HepG2 (cell line): Measurements from ENCODE around the gene SLC36A3. TPM values are rescaled to one million over a fixed set of nuclear protein-coding genes. Genes with fewer than 3 reads are reported as not detected.

ENCODE experiments used
- CENPX ChIP-seq: sonication (generic); formaldehyde crosslinking; IDR thresholded peaks from 2 replicates; pipeline ENCODE4 v1.9.0; 2021; ENCODE audit warnings: mild to moderate bottlenecking, missing genetic modification reagents, moderate library complexity
- FOSL1 ChIP-seq: sonication (generic); formaldehyde crosslinking; IDR thresholded peaks from 2 replicates; pipeline ENCODE4 v1.9.0; 2021; ENCODE audit warnings: missing genetic modification reagents, borderline replicate concordance
- FOXP1 ChIP-seq, 2 experiments: fragments of 450-650 bp in 1 of 2; IDR thresholded peaks; 2 replicates each; pipeline ENCODE4 v1.6.1; 2017 to 2018; ENCODE audit warnings: antibody characterized with exemption in 1 of 2
- HMG20A ChIP-seq: IDR thresholded peaks from 2 replicates; pipeline ENCODE4 v1.6.1; 2016; ENCODE audit warnings: borderline replicate concordance
- HNF4A ChIP-seq: sonication (generic); formaldehyde crosslinking; IDR thresholded peaks from 2 replicates; pipeline ENCODE4 v1.4.0; 2020; ENCODE audit warnings: missing genetic modification reagents
- HNRNPLL ChIP-seq: fragments of 200-400 bp; formaldehyde crosslinking; IDR thresholded peaks from 2 replicates; pipeline ENCODE4 v1.6.1; 2017; ENCODE audit warnings: mild to moderate bottlenecking, low read depth, low read length; ENCODE audit not compliant: poor library complexity, severe bottlenecking
- IKZF4 ChIP-seq: sonication (generic); formaldehyde crosslinking; IDR thresholded peaks from 2 replicates; pipeline ENCODE4 v1.5.1; 2020; ENCODE audit warnings: borderline replicate concordance, mild to moderate bottlenecking, low read depth, missing genetic modification reagents; ENCODE audit errors: not compliant biosample characterization
- KMT2B ChIP-seq: IDR thresholded peaks from 2 replicates; pipeline ENCODE4 v1.6.1; 2016; ENCODE audit warnings: missing genetic modification reagents, missing compliant biosample characterization
- MBD4 ChIP-seq: IDR thresholded peaks from 2 replicates; pipeline ENCODE4 v1.6.1; 2012; ENCODE audit warnings: low read length, inconsistent platforms, borderline replicate concordance
- MEIS2 ChIP-seq: sonication (generic); formaldehyde crosslinking; IDR thresholded peaks from 2 replicates; pipeline ENCODE4 v1.9.0; 2021; ENCODE audit warnings: mild to moderate bottlenecking, missing genetic modification reagents
- NCOA2 ChIP-seq: sonication (generic); formaldehyde crosslinking; IDR thresholded peaks from 2 replicates; pipeline ENCODE4 v1.8.0; 2022; ENCODE audit warnings: inconsistent platforms
- PHF21A ChIP-seq: sonication (generic); formaldehyde crosslinking; IDR thresholded peaks from 2 replicates; pipeline ENCODE4 v1.5.0; 2020; ENCODE audit warnings: mild to moderate bottlenecking, missing genetic modification reagents
- REPIN1 ChIP-seq: sonication (generic); formaldehyde crosslinking; IDR thresholded peaks from 2 replicates; pipeline ENCODE4 v1.8.0; 2022; ENCODE audit warnings: missing genetic modification reagents, low read depth, mild to moderate bottlenecking, borderline replicate concordance
- RFX3 ChIP-seq: IDR thresholded peaks from 2 replicates; pipeline ENCODE4 v1.6.1; 2016; ENCODE audit warnings: missing biosample characterization, missing genetic modification reagents
- RFX5 ChIP-seq: IDR thresholded peaks from 2 replicates; pipeline ENCODE4 v1.6.1; 2011; ENCODE audit warnings: low read depth, low read length, improper control_type of control experiment
- SETDB1 ChIP-seq: sonication (generic); formaldehyde crosslinking; IDR thresholded peaks from 2 replicates; pipeline ENCODE4 v1.5.1; 2020; ENCODE audit warnings: missing genetic modification reagents, mild to moderate bottlenecking, borderline replicate concordance
- WIZ ChIP-seq: sonication (generic); formaldehyde crosslinking; IDR thresholded peaks from 2 replicates; pipeline ENCODE4 v1.5.1; 2020; ENCODE audit warnings: mild to moderate bottlenecking, missing genetic modification reagents
- ZFYVE20 ChIP-seq: sonication (generic); formaldehyde crosslinking; IDR thresholded peaks from 2 replicates; pipeline ENCODE4 v1.8.0; 2023; ENCODE audit warnings: low read depth, mild to moderate bottlenecking, moderate library complexity, missing genetic modification reagents, borderline replicate concordance
- ZNF230 ChIP-seq: sonication (generic); formaldehyde crosslinking; IDR thresholded peaks from 2 replicates; pipeline ENCODE4 v1.4.0; 2020; ENCODE audit warnings: mild to moderate bottlenecking, missing genetic modification reagents
- ZNF567 ChIP-seq: sonication (generic); formaldehyde crosslinking; IDR thresholded peaks from 2 replicates; pipeline ENCODE4 v1.8.1; 2023; ENCODE audit warnings: mild to moderate bottlenecking, missing genetic modification reagents, borderline replicate concordance
- ZNF616 ChIP-seq: sonication (generic); formaldehyde crosslinking; IDR thresholded peaks from 2 replicates; pipeline ENCODE4 v1.5.0; 2020; ENCODE audit warnings: low read depth, mild to moderate bottlenecking, missing genetic modification reagents
- ZNF678 ChIP-seq: sonication (generic); formaldehyde crosslinking; IDR thresholded peaks from 2 replicates; pipeline ENCODE4 v1.4.0; 2020; ENCODE audit warnings: mild to moderate bottlenecking, missing genetic modification reagents
- polyA plus RNA-seq, 8 experiments: library from polyadenylated mRNA; depleted of rRNA in 3 of 8; stranded (reverse) in 7 of 8; unstranded in 1 of 8; fragments of >200 nt; fragmentation: Illumina TruSeq in 4 of 8; extraction: Trizol in 4 of 8; gene quantifications; 2 replicates each; pipeline versions ENCODE4 v1.2.1 to v1.2.3, GENCODE V29; 2011 to 2016; ENCODE audit warnings: low read depth in 4 of 8, missing spikeins in 1 of 8, mixed read lengths in 1 of 8; ENCODE audit not compliant: insufficient read depth in 1 of 8
- total RNA-seq, 5 experiments: library from RNA; depleted of rRNA; stranded (reverse); fragments of >200 nt; fragmentation: Illumina TruSeq; extraction: Trizol; gene quantifications; 2 replicates each; pipeline ENCODE4 v1.2.3, GENCODE V29; 2016; ENCODE audit warnings: low read depth in 1 of 5
- TF ChIP-seq, protein P1 (sequence below): sonication (generic); formaldehyde crosslinking; IDR thresholded peaks from 2 replicates; pipeline ENCODE4 v1.5.0; 2020; ENCODE audit warnings: missing genetic modification reagents
- TF ChIP-seq, protein P2 (sequence below): sonication (generic); formaldehyde crosslinking; IDR thresholded peaks from 2 replicates; pipeline ENCODE4 v1.4.0; 2020; ENCODE audit warnings: mild to moderate bottlenecking, missing genetic modification reagents
- TF ChIP-seq, protein P3 (sequence below): sonication (generic); formaldehyde crosslinking; IDR thresholded peaks from 2 replicates; pipeline ENCODE4 v1.4.0; 2020; ENCODE audit warnings: missing genetic modification reagents

The SLC36A3 gene
- total and polyA plus RNA-seq, 2 of the 13 experiments (the other 11 are each of a cell fraction or from before 2014, with no cell fraction given), result not detected

GRCh38 chr5:151234476-151235238, 68.9 kb downstream of the SLC36A3 start (continued):
- TF ChIP-seq ZNF567, result no peak
- TF ChIP-seq HNRNPLL, result peak; percentile 33
- TF ChIP-seq KMT2B, result no peak
- TF ChIP-seq HMG20A (CRISPR knock-in tag), result peak; percentile 90; the same call in 1 of the 2 replicates
- TF ChIP-seq, protein P1, sequence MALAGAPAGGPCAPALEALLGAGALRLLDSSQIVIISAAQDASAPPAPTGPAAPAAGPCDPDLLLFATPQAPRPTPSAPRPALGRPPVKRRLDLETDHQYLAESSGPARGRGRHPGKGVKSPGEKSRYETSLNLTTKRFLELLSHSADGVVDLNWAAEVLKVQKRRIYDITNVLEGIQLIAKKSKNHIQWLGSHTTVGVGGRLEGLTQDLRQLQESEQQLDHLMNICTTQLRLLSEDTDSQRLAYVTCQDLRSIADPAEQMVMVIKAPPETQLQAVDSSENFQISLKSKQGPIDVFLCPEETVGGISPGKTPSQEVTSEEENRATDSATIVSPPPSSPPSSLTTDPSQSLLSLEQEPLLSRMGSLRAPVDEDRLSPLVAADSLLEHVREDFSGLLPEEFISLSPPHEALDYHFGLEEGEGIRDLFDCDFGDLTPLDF (CRISPR knock-in tag), result no peak
- TF ChIP-seq MBD4, result no peak
- TF ChIP-seq, protein P2, sequence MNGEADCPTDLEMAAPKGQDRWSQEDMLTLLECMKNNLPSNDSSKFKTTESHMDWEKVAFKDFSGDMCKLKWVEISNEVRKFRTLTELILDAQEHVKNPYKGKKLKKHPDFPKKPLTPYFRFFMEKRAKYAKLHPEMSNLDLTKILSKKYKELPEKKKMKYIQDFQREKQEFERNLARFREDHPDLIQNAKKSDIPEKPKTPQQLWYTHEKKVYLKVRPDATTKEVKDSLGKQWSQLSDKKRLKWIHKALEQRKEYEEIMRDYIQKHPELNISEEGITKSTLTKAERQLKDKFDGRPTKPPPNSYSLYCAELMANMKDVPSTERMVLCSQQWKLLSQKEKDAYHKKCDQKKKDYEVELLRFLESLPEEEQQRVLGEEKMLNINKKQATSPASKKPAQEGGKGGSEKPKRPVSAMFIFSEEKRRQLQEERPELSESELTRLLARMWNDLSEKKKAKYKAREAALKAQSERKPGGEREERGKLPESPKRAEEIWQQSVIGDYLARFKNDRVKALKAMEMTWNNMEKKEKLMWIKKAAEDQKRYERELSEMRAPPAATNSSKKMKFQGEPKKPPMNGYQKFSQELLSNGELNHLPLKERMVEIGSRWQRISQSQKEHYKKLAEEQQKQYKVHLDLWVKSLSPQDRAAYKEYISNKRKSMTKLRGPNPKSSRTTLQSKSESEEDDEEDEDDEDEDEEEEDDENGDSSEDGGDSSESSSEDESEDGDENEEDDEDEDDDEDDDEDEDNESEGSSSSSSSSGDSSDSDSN (CRISPR knock-in tag), result peak; percentile 57; the same call in 1 of the 2 replicates
- TF ChIP-seq CENPX (CRISPR knock-in tag), result no peak
- no peak for TF ChIP-seq ZNF616 (CRISPR knock-in tag)
- peak; percentile 87 for TF ChIP-seq NCOA2 (CRISPR knock-in tag)
- no peak for TF ChIP-seq IKZF4 (CRISPR knock-in tag)
- no peak; the same call in 1 of the 2 replicates for TF ChIP-seq ZNF678
- no peak for TF ChIP-seq FOSL1 (CRISPR knock-in tag)
- TF ChIP-seq MEIS2 (CRISPR knock-in tag), result 0 out of 2 replicates have a peak, but pooled peaks have one; percentile 22
- no peak for TF ChIP-seq SETDB1 (CRISPR knock-in tag)
- no peak for TF ChIP-seq RFX5
- TF ChIP-seq HNF4A, result peak; percentile 91
- no peak for TF ChIP-seq FOXP1 (IDR thresholded peaks at IDR 0.05)
- peak; percentile 60; the same call in 1 of the 2 replicates for TF ChIP-seq FOXP1 (CRISPR knock-in tag; IDR thresholded peaks at IDR 0.05)
- peak; percentile 82 for TF ChIP-seq PHF21A (CRISPR knock-in tag)
- no peak for TF ChIP-seq WIZ (CRISPR knock-in tag)
- no peak for TF ChIP-seq ZNF230 (CRISPR knock-in tag)
- peak; percentile 54; the same call in 1 of the 2 replicates for TF ChIP-seq REPIN1
- peak; percentile 56 for TF ChIP-seq RFX3 (CRISPR knock-in tag)
- no peak for TF ChIP-seq ZFYVE20
- TF ChIP-seq, protein P3, sequence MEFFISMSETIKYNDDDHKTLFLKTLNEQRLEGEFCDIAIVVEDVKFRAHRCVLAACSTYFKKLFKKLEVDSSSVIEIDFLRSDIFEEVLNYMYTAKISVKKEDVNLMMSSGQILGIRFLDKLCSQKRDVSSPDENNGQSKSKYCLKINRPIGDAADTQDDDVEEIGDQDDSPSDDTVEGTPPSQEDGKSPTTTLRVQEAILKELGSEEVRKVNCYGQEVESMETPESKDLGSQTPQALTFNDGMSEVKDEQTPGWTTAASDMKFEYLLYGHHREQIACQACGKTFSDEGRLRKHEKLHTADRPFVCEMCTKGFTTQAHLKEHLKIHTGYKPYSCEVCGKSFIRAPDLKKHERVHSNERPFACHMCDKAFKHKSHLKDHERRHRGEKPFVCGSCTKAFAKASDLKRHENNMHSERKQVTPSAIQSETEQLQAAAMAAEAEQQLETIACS (CRISPR knock-in tag), result no peak
